Measurements from ENCODE around the gene GNAI3. TPM values are rescaled to one million over a fixed set of nuclear protein-coding genes. Genes with fewer than 3 reads are reported as not detected.

The GNAI3 gene
- polyA plus RNA-seq, 1 donor (not counting 4 experiments of a cell fraction or from before 2014, with no cell fraction given), result 14.1 TPM

GRCh38 chr1:109626682-109627408 is 78.4 kb downstream of the GNAI3 start:
- Histone ChIP-seq H3K4me1 (ENCODE audit: control insufficient read depth, extremely low read depth, insufficient read depth, low read length) (peaks cover 4% of the 10 kb centered on the region), H2AFZ (ENCODE audit: control insufficient read depth, low read length) (no peak overlapping the region), H4K20me1 (ENCODE audit: control insufficient read depth, extremely low read depth, insufficient read depth, low read length) (no peaks in the 10 kb centered on the region), H3K9ac (ENCODE audit: control insufficient read depth, extremely low read depth, insufficient read depth, low read length) (no peak overlapping the region), H3K9me3 (ENCODE audit: control insufficient read depth, low read depth, low read length) (no peaks in the 10 kb centered on the region), H3K27ac (ENCODE audit: control insufficient read depth, insufficient read depth, low read length) (no peak overlapping the region), H3K79me2 (ENCODE audit: control insufficient read depth, insufficient read depth, low read length) (peaks cover 31% of the 10 kb centered on the region), H3K9me1 (ENCODE audit: control insufficient read depth, extremely low read depth, insufficient read depth, low read length) (no peaks in the 10 kb centered on the region), H3K27me3 (ENCODE audit: control insufficient read depth, extremely low read depth, insufficient read depth, low read length) (no peaks in the 10 kb centered on the region), H3K36me3 (ENCODE audit: control insufficient read depth in 2 of 2, extremely low read depth in 1 of 2, insufficient read depth in 2 of 2, low read length in 2 of 2) (peaks cover 11 to 22% of the 10 kb centered on the region in 2 experiments), H3K4me3 (ENCODE audit: control insufficient read depth in 2 of 3, extremely low read depth in 1 of 3, insufficient read depth in 2 of 3, low read depth in 1 of 3, low read length in 3 of 3) (no peak overlapping the region), H3K4me2 (ENCODE audit: control insufficient read depth, extremely low read depth, insufficient read depth, low read depth, low read length) (no peak overlapping the region)
- TF ChIP-seq CTCF (optimal IDR thresholded peaks at IDR 0.05 in 1 of 3, IDR thresholded peaks at IDR 0.05 in 1 of 3, conservative IDR thresholded peaks at IDR 0.05 in 1 of 3; ENCODE audit: extremely low read depth in 1 of 3, insufficient read depth in 2 of 3, low read length in 3 of 3) (no peak), EZH2 (IDR thresholded peaks at IDR 0.05; ENCODE audit: low read length) (no peak)
- dilution Hi-C loops (cut with MboI; ENCODE audit: extremely low pct_ligation_motif_present, low sequenced_read_pairs), result no loop called here
- FAIRE-seq, result no peak
- DNase-seq (ENCODE audit: low read depth, low spot score), result no peak

- no peak for FAIRE-seq
- Histone ChIP-seq H2AFZ (ENCODE audit: control insufficient read depth, low read length) (no peak overlapping the region), H3K4me1 (ENCODE audit: control insufficient read depth, extremely low read depth, insufficient read depth, low read length) (peaks cover 3% of the 10 kb centered on the region), H3K79me2 (ENCODE audit: control insufficient read depth, insufficient read depth, low read length) (peaks cover 21% of the 10 kb centered on the region), H3K27ac (ENCODE audit: control insufficient read depth, insufficient read depth, low read length) (no peak overlapping the region), H4K20me1 (ENCODE audit: control insufficient read depth, extremely low read depth, insufficient read depth, low read length) (no peaks in the 10 kb centered on the region), H3K4me3 (ENCODE audit: control insufficient read depth in 2 of 3, extremely low read depth in 1 of 3, insufficient read depth in 2 of 3, low read depth in 1 of 3, low read length in 3 of 3) (no peak overlapping the region), H3K36me3 (ENCODE audit: control insufficient read depth in 2 of 2, extremely low read depth in 1 of 2, insufficient read depth in 2 of 2, low read length in 2 of 2) (peaks cover 11 to 25% of the 10 kb centered on the region in 2 experiments), H3K9me3 (ENCODE audit: control insufficient read depth, low read depth, low read length) (no peaks in the 10 kb centered on the region), H3K4me2 (ENCODE audit: control insufficient read depth, extremely low read depth, insufficient read depth, low read depth, low read length) (no peak overlapping the region), H3K9me1 (ENCODE audit: control insufficient read depth, extremely low read depth, insufficient read depth, low read length) (no peaks in the 10 kb centered on the region), H3K9ac (ENCODE audit: control insufficient read depth, extremely low read depth, insufficient read depth, low read length) (no peak overlapping the region), H3K27me3 (ENCODE audit: control insufficient read depth, extremely low read depth, insufficient read depth, low read length) (no peaks in the 10 kb centered on the region)
- TF ChIP-seq CTCF (optimal IDR thresholded peaks at IDR 0.05 in 1 of 3, IDR thresholded peaks at IDR 0.05 in 1 of 3, conservative IDR thresholded peaks at IDR 0.05 in 1 of 3; ENCODE audit: extremely low read depth in 1 of 3, insufficient read depth in 2 of 3, low read length in 3 of 3) (no peak), EZH2 (IDR thresholded peaks at IDR 0.05; ENCODE audit: low read length) (no peak)
- no peak for DNase-seq (ENCODE audit: low read depth, low spot score)
- dilution Hi-C loops (cut with MboI; ENCODE audit: extremely low pct_ligation_motif_present, low sequenced_read_pairs), result no loop called here
Observed at GRCh38 chr1:109627692-109628399, 79.4 kb downstream of the GNAI3 start.
